HCT116 (cell line): ENCODE data around the gene FOXP2.

Experiments
- FOSL1 ChIP-seq: IDR thresholded peaks from 2 replicates; pipeline ENCODE4 v1.6.1; 2012; ENCODE audit warnings: low read depth
- TF ChIP-seq, protein P1 (sequence below), 3 experiments: fragments of 200-600 bp in 1 of 3; sonication (generic) in 1 of 3; IDR thresholded peaks in 2 of 3; conservative IDR thresholded peaks in 1 of 3; 2 replicates each; pipeline ENCODE4 v1.5.1; 2012 to 2017; ENCODE audit warnings: low read depth in 2 of 3, low read length in 2 of 3, antibody characterized with exemption in 1 of 3, borderline replicate concordance in 1 of 3, control low read depth in 1 of 3, mild to moderate bottlenecking in 1 of 3, mixed read lengths in 1 of 3, mixed run types in 1 of 3, moderate library complexity in 1 of 3; ENCODE audit not compliant: insufficient read depth in 1 of 3

- TF ChIP-seq, protein P1, sequence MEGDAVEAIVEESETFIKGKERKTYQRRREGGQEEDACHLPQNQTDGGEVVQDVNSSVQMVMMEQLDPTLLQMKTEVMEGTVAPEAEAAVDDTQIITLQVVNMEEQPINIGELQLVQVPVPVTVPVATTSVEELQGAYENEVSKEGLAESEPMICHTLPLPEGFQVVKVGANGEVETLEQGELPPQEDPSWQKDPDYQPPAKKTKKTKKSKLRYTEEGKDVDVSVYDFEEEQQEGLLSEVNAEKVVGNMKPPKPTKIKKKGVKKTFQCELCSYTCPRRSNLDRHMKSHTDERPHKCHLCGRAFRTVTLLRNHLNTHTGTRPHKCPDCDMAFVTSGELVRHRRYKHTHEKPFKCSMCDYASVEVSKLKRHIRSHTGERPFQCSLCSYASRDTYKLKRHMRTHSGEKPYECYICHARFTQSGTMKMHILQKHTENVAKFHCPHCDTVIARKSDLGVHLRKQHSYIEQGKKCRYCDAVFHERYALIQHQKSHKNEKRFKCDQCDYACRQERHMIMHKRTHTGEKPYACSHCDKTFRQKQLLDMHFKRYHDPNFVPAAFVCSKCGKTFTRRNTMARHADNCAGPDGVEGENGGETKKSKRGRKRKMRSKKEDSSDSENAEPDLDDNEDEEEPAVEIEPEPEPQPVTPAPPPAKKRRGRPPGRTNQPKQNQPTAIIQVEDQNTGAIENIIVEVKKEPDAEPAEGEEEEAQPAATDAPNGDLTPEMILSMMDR (IDR thresholded peaks at IDR 0.05 in 2 of 3, conservative IDR thresholded peaks at IDR 0.05 in 1 of 3; ENCODE audit: borderline replicate concordance in 1 of 3, insufficient read depth in 1 of 3, low read depth in 2 of 3, low read length in 2 of 3): no peak
- TF ChIP-seq FOSL1: no peak
Measured at GRCh38 chr7:114700247-114700928, 285.8 kb downstream of the FOXP2 start.
